NCI-H1417 (cell line): ENCODE measurements around the gene ST8SIA1.
"Not testable (repeated sequence)": the region's sequence is repeated elsewhere in the genome, so short reads cannot be mapped to it uniquely, and the experiment has no call there.

Source experiments
- DNase-seq, 3 experiments: peaks; one replicate each; lab custom pipeline; 2025; lab: John Stamatoyannopoulos, UW

Gene ST8SIA1

GRCh38 chr12:22334410-22335100 lies at the start of gene ST8SIA1:
Gene ST8SIA1 (minus strand): TSS chr12:22334707. CDS start chr12:22334232, 475 bp downstream.
- DNase-seq, result peak; percentile 19 to 81 (median 73)

GRCh38 chr12:22380031-22380430 lies 45.5 kb upstream of the ST8SIA1 start:
- no peak for DNase-seq

GRCh38 chr12:22377731-22378496 lies 43.4 kb upstream of the ST8SIA1 start:
- DNase-seq, result no peak

GRCh38 chr12:22376596-22377150 lies 42.2 kb upstream of the ST8SIA1 start:
- not testable (repeated sequence) for DNase-seq

GRCh38 chr12:22374508-22374907 lies 40.0 kb upstream of the ST8SIA1 start:
- DNase-seq, result no peak

GRCh38 chr12:22372277-22372837 lies 37.9 kb upstream of the ST8SIA1 start:
- peak in 1 of 3 experiments; percentile 20 for DNase-seq

GRCh38 chr12:22366181-22366580 lies 31.7 kb upstream of the ST8SIA1 start:
- DNase-seq, result no peak

GRCh38 chr12:22361785-22362184 lies 27.3 kb upstream of the ST8SIA1 start:
- DNase-seq, result no peak

- no peak for DNase-seq
These were observed 26.3 kb upstream of the ST8SIA1 start for GRCh38 chr12:22360774-22361173.

GRCh38 chr12:22357531-22357930 lies 23.0 kb upstream of the ST8SIA1 start:
- no peak for DNase-seq

- no peak for DNase-seq
These were observed 21.7 kb upstream of the ST8SIA1 start for GRCh38 chr12:22356231-22356630.

- no peak for DNase-seq
These were observed 20.6 kb upstream of the ST8SIA1 start for GRCh38 chr12:22355011-22355580.

GRCh38 chr12:22353615-22354325 lies 19.3 kb upstream of the ST8SIA1 start:
- no peak for DNase-seq

- no peak for DNase-seq
These were observed 16.4 kb upstream of the ST8SIA1 start for GRCh38 chr12:22350886-22351285.

GRCh38 chr12:22348208-22348607 lies 13.7 kb upstream of the ST8SIA1 start:
- DNase-seq, result no peak

GRCh38 chr12:22340143-22340542 lies 5.6 kb upstream of the ST8SIA1 start:
- no peak for DNase-seq

GRCh38 chr12:22339691-22340090 lies 5.2 kb upstream of the ST8SIA1 start:
- DNase-seq, result no peak

GRCh38 chr12:22335794-22336166 lies 1.3 kb upstream of the ST8SIA1 start:
- no peak for DNase-seq

- peak in 1 of 3 experiments; percentile 31 for DNase-seq
These were observed 646 bp downstream of the ST8SIA1 start for GRCh38 chr12:22333713-22334409.

- no peak for DNase-seq
These were observed 1.3 kb downstream of the ST8SIA1 start for GRCh38 chr12:22333186-22333712.

GRCh38 chr12:22332202-22332601 lies 2.3 kb downstream of the ST8SIA1 start:
- DNase-seq, result no peak
